ENCODE measurements around the gene FRAT2. TPM values are rescaled to one million over a fixed set of nuclear protein-coding genes. Genes with fewer than 3 reads are reported as not detected.

The FRAT2 gene
- total and polyA plus RNA-seq, 4 donors, result 8.1 to 11.6 (median 10.9) TPM

DNA sequence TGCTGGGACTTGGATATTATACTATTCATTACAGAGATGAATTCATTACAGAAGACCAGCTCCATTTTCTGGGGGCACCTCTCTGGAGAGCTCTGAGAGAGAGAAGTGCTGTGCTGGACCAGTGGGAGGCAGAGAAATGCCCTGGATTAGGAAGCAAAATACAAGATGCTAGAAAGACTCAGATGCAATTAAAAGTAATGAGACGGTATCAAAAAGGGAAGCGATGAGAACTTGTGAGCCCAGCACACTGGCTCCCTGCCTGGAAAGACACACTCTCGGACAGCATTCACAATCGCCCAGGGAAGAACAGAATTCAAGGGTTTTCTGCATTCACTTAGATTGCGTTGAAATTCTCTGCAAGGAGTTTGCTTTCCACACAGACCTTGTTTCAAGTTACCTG, 3.5 kb upstream of the FRAT2 start:
- 17% methylated on average over 5 of the region's 5 CpGs for WGBS (ENCODE audit: insufficient coverage)
- H3K36me3 ChIP-seq (ENCODE audit: control insufficient read depth, insufficient read depth, low read length), result no peaks in the 10 kb centered on the region
- H3K9me3 ChIP-seq (ENCODE audit: control insufficient read depth, insufficient read depth, low read length), result no peaks in the 10 kb centered on the region
- peak in 2 of 6 donors; percentile 32 to 77 for DNase-seq (ENCODE audit: low read depth in 4 of 6, low spot score in 6 of 6)
- H3K4me3 ChIP-seq (ENCODE audit: low read depth, low read length), result no peak overlapping the region
- H3K27me3 ChIP-seq (ENCODE audit: control insufficient read depth, insufficient read depth, low read length), result peaks cover 15% of the 10 kb centered on the region
- H3K27ac ChIP-seq (ENCODE audit: low read depth, low read length), result no peak overlapping the region
- H3K4me1 ChIP-seq (ENCODE audit: control insufficient read depth, insufficient read depth, low read length), result peaks cover 16% of the 10 kb centered on the region

DNA sequence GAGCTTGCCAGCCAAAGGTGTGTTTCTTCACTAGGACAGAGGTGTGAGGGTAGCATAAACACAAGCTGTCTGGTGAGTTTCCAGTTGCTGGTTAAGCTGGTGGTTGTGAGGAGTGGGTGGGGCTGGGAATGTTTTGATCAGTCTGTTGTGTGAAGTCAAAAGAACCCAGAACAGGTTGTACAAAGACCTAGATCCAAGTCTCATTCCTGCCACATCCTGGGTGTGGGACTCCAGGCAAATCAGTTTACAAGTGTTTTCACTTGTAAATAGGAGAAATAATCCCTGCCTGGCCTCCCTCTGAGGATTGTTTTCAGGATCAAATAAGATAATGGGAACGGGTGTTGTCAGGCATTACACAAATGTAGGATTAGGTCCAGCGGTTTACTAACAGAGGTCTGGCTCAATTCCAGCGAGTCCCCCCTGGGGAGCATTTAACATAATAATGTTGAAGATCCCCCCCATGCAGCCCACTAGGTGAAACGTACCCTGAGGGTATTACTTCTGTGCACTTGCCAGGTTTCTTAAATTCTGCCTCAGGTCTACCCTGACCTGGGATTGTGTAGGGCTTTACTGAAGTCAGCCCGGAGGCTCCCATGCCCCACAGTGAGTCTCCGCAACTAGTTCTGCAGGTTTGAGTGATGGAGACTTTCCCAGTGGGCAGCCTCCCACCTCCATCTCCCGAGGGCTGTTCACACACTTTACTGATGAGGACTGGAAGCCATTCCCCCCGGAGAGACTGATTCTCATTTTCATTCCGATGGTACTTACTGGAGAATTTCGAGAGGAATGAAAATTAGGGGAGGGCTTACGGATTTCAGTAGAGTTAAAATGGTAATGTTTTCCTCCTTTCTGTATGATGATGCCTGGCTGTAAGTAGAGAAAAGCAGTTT, 2.7 kb upstream of the FRAT2 start:
- peaks cover 15% of the 10 kb centered on the region for H3K27me3 ChIP-seq (ENCODE audit: control insufficient read depth, insufficient read depth, low read length)
- H3K4me3 ChIP-seq (ENCODE audit: low read depth, low read length), result no peak overlapping the region
- 22% methylated on average over 3 of the region's 11 CpGs for WGBS (ENCODE audit: insufficient coverage)
- H3K27ac ChIP-seq (ENCODE audit: low read depth, low read length), result no peak overlapping the region
- peaks cover 21% of the 10 kb centered on the region for H3K4me1 ChIP-seq (ENCODE audit: control insufficient read depth, insufficient read depth, low read length)
- DNase-seq (ENCODE audit: low read depth in 4 of 6, low spot score in 6 of 6), result peak in 2 of 6 donors; percentile 28 to 84
- no peaks in the 10 kb centered on the region for H3K9me3 ChIP-seq (ENCODE audit: control insufficient read depth, insufficient read depth, low read length)
- H3K36me3 ChIP-seq (ENCODE audit: control insufficient read depth, insufficient read depth, low read length), result no peaks in the 10 kb centered on the region

DNA sequence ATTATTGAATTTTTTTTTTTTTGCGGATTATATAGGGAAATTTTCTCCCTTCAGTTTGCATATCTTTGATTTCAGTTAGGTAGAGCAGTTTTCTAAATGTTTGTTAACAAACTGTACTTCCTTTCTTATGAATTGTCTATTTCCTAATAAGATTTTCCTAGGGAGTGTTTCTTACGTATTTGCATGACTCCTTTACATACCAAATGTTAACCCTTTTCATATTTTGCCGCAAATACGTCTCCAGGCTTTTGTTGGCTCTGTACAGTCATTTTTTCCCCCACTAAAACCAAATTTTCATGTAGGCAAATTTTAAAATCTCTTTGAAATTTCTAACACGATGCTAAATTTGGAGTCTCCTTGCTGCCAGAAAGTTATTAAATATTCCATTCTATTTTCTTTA, 1.9 kb upstream of the FRAT2 start:
- H3K27me3 ChIP-seq (ENCODE audit: control insufficient read depth, insufficient read depth, low read length), result peaks cover 15% of the 10 kb centered on the region
- no peaks in the 10 kb centered on the region for H3K9me3 ChIP-seq (ENCODE audit: control insufficient read depth, insufficient read depth, low read length)
- DNase-seq (ENCODE audit: low read depth in 4 of 6, low spot score in 6 of 6), result no peak
- H3K27ac ChIP-seq (ENCODE audit: low read depth, low read length), result no peak overlapping the region
- peaks cover 28% of the 10 kb centered on the region for H3K4me1 ChIP-seq (ENCODE audit: control insufficient read depth, insufficient read depth, low read length)
- peaks cover under 1% of the 10 kb centered on the region for H3K36me3 ChIP-seq (ENCODE audit: control insufficient read depth, insufficient read depth, low read length)
- no peak overlapping the region for H3K4me3 ChIP-seq (ENCODE audit: low read depth, low read length)
- WGBS (ENCODE audit: insufficient coverage), result no CpG with 5 or more reads among the region's 5 CpGs

DNA sequence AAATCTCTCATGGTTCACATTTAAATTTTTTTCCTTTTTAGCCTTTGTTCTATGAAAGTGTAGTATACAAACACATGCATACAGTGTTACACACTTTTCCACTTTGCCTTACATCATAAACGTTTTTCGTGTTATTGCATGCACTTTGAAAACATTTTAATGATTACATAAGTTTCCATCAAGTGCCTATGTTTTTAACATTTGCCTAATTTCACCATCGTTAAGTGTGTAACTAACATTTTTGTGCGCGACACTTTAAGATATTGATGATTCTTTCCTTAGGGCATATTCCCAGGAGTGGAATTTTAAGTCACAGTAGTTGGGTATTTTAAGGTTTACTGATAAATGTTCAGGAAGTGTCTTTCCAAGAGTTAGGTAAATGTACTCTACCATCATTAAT, 1.5 kb upstream of the FRAT2 start:
- no CpG with 5 or more reads among the region's 5 CpGs for WGBS (ENCODE audit: insufficient coverage)
- peaks cover 2% of the 10 kb centered on the region for H3K36me3 ChIP-seq (ENCODE audit: control insufficient read depth, insufficient read depth, low read length)
- H3K4me3 ChIP-seq (ENCODE audit: low read depth, low read length), result no peak overlapping the region
- H3K4me1 ChIP-seq (ENCODE audit: control insufficient read depth, insufficient read depth, low read length), result peaks cover 31% of the 10 kb centered on the region
- H3K9me3 ChIP-seq (ENCODE audit: control insufficient read depth, insufficient read depth, low read length), result no peaks in the 10 kb centered on the region
- H3K27ac ChIP-seq (ENCODE audit: low read depth, low read length), result no peak overlapping the region
- DNase-seq (ENCODE audit: low read depth in 4 of 6, low spot score in 6 of 6), result peak in 2 of 6 donors; percentile 9 to 16
- H3K27me3 ChIP-seq (ENCODE audit: control insufficient read depth, insufficient read depth, low read length), result peaks cover 15% of the 10 kb centered on the region

DNA sequence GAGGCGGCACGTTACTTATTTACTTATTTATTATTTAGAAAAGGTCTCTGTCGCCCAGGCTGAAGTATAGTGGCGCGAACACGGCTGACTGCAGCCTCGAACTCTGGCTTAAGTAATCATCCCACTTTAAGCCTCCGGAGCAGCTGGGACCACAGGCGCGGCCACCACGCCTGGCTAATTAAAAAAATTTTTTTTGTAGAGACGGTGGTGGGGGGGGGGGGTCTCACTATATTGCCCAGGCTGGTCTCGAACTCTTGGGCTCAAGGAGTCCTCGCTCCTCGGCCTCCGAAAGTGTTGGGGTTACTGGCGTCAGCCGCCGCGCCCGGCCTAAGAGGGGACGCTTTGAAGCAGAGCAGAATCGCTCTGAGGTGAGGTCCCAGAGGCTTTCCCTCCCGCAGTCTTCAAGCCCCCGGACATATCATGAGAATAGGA, 675 bp upstream of the FRAT2 start:
- Histone ChIP-seq H3K36me3 (ENCODE audit: control insufficient read depth, insufficient read depth, low read length) (peaks cover 2% of the 10 kb centered on the region), H3K27me3 (ENCODE audit: control insufficient read depth, insufficient read depth, low read length) (peaks cover 15% of the 10 kb centered on the region), H3K27ac (ENCODE audit: low read depth, low read length) (no peak overlapping the region), H3K4me3 (ENCODE audit: low read depth, low read length) (peak overlapping the region; percentile 67), H3K4me1 (ENCODE audit: control insufficient read depth, insufficient read depth, low read length) (peaks cover 31% of the 10 kb centered on the region), H3K9me3 (ENCODE audit: control insufficient read depth, insufficient read depth, low read length) (no peaks in the 10 kb centered on the region)
- 4% methylated on average over 20 of the region's 25 CpGs for WGBS (ENCODE audit: insufficient coverage)
- DNase-seq (ENCODE audit: low read depth in 4 of 6, low spot score in 6 of 6), result no peak

DNA sequence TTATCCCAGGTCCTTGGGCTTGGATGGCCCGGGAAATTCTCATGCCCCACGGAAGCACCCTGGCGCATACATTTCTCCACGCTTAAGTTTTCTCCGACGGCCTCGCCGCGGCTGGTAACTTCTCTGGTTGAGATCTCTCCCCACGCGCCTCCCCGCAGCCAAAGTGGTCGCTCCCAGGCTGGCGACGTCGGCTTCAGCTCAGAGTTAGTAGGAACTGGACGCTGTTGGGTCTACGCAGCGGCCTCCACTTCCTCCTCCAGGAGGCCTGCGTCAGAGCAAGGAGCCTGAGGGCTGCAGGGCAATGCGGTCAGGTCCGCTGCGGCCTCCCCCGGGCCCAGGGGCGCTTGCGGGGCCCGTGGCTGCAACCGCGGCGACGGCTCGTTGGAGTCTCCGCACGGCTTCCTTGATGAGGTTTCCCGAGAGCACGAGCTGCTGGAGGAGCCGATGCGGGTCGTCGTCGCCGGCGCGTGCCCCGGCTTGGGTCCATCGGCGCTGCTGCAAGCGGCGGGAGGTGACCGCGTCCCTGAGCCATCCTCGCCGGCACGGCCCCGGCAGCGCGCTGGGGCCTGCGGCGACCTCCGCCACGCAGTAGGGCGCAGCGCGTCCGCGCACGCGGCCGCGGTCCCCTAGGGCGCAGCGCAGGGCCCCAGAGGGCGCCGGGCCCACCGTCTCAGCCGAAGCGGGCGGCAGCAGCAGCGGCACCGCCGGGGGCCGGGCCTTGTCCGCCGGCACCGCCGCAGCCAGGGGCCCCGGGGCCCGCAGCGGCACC, 744 bp downstream of the FRAT2 start:
- Histone ChIP-seq H3K9me3 (ENCODE audit: control insufficient read depth, insufficient read depth, low read length) (no peaks in the 10 kb centered on the region), H3K36me3 (ENCODE audit: control insufficient read depth, insufficient read depth, low read length) (peaks cover 4% of the 10 kb centered on the region), H3K27ac (ENCODE audit: low read depth, low read length) (no peak overlapping the region), H3K4me1 (ENCODE audit: control insufficient read depth, insufficient read depth, low read length) (peaks cover 31% of the 10 kb centered on the region), H3K4me3 (ENCODE audit: low read depth, low read length) (peak overlapping the region; percentile 67), H3K27me3 (ENCODE audit: control insufficient read depth, insufficient read depth, low read length) (peaks cover 15% of the 10 kb centered on the region)
- WGBS (ENCODE audit: insufficient coverage), result under 1% methylated on average over 89 of the region's 89 CpGs
- DNase-seq (ENCODE audit: low read depth in 4 of 6, low spot score in 6 of 6), result peak in 1 of 6 donors; percentile 60

DNA sequence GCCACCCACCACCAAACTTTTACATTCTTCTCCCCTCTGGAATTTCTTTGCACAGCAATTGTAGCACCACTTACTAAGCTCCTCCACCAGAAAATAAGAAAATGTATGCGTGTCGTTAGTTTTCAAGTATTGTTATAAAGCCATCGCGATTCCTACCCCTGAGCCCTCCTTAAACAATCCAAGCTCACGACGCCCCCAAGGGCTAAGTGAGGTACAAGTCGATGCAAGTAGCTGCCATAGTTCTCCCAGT, 1.3 kb downstream of the FRAT2 start:
- WGBS (ENCODE audit: insufficient coverage), result 0% methylated on average over 5 of the region's 7 CpGs
- DNase-seq (ENCODE audit: low read depth in 4 of 6, low spot score in 6 of 6), result peak in 3 of 6 donors; percentile 35 to 79 (median 68)
- no peak overlapping the region for H3K27ac ChIP-seq (ENCODE audit: low read depth, low read length)
- peaks cover 31% of the 10 kb centered on the region for H3K4me1 ChIP-seq (ENCODE audit: control insufficient read depth, insufficient read depth, low read length)
- H3K36me3 ChIP-seq (ENCODE audit: control insufficient read depth, insufficient read depth, low read length), result peaks cover 4% of the 10 kb centered on the region
- H3K27me3 ChIP-seq (ENCODE audit: control insufficient read depth, insufficient read depth, low read length), result peaks cover 15% of the 10 kb centered on the region
- peak overlapping the region; percentile 58 for H3K4me3 ChIP-seq (ENCODE audit: low read depth, low read length)
- H3K9me3 ChIP-seq (ENCODE audit: control insufficient read depth, insufficient read depth, low read length), result no peaks in the 10 kb centered on the region

DNA sequence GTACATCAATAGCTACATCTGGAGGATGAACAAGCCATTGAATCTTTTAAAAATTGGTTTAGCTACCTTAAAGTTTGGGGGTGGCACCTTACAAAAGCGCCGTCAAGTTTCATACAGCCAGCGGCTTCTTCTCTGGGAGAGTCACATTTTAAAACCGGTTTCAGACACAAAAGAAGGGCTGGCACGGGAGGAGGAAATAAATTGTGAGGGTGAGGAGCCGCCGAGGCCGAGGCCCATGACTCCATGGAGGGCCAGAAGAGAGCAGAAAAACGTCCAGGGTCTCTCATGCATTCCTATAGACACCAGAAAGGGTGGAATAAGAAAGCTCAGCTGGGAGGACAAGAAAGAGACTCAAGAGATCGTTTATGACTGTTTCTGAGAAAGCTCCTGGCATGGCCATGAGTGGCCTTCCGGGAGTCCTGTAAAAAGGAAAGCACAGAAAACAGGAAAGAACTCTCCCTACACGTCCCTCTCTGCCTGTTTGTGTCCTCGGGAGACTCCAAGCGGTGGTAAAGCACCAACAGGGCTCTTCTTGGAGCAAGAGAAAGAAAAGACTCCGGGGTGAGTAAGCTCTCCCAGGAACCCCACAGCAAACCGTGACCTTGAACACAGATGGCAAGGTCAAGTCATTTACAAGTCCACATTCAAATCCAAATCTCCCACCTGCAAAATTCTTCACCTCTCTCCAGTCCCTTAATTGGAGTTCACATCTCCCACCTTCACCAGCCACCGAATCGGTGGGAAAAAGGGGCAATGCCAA, 1.8 kb downstream of the FRAT2 start:
- peaks cover 4% of the 10 kb centered on the region for H3K36me3 ChIP-seq (ENCODE audit: control insufficient read depth, insufficient read depth, low read length)
- WGBS (ENCODE audit: insufficient coverage), result 9% methylated on average over 16 of the region's 18 CpGs
- H3K27ac ChIP-seq (ENCODE audit: low read depth, low read length), result peak overlapping the region; percentile 48
- H3K9me3 ChIP-seq (ENCODE audit: control insufficient read depth, insufficient read depth, low read length), result no peaks in the 10 kb centered on the region
- peaks cover 31% of the 10 kb centered on the region for H3K4me1 ChIP-seq (ENCODE audit: control insufficient read depth, insufficient read depth, low read length)
- peak overlapping the region; percentile 58 for H3K4me3 ChIP-seq (ENCODE audit: low read depth, low read length)
- DNase-seq (ENCODE audit: low read depth in 4 of 6, low spot score in 6 of 6), result peak in 4 of 6 donors; percentile 40 to 82 (median 60)
- peaks cover 15% of the 10 kb centered on the region for H3K27me3 ChIP-seq (ENCODE audit: control insufficient read depth, insufficient read depth, low read length)

DNA sequence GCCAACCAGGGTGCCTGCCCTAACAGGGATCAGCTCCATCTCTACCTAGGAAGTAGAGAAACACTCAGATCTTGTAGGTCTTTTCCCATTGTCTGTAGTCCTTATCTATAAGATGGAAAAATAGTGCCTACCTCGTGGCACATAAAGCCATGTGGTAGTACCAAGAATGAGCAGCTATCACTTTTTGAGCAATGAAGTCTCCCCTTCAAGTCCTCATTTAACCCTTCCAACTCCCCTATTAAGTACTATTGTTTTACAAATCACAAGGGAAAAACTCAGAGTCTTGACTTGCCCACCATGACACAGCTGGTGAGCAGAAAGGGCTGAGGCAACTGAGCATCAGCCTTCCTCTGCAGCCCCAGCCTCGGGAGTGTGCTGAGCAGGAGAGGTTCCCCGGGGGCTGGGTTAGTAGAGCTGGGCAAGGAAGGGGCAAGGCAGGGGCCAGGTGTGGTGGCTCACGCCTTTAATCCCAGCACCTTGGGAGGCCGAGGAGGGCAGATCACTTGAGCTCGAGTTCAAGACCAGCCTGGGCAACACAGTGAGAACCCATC, 3.3 kb downstream of the FRAT2 start:
- WGBS (ENCODE audit: insufficient coverage), result 71% methylated on average over 2 of the region's 6 CpGs
- H3K4me3 ChIP-seq (ENCODE audit: low read depth, low read length), result no peak overlapping the region
- peaks cover 31% of the 10 kb centered on the region for H3K4me1 ChIP-seq (ENCODE audit: control insufficient read depth, insufficient read depth, low read length)

More for the DNA sequence above, 3.3 kb downstream of the FRAT2 start:
- Histone ChIP-seq H3K9me3 (ENCODE audit: control insufficient read depth, insufficient read depth, low read length) (no peaks in the 10 kb centered on the region), H3K27ac (ENCODE audit: low read depth, low read length) (no peak overlapping the region), H3K36me3 (ENCODE audit: control insufficient read depth, insufficient read depth, low read length) (peaks cover 4% of the 10 kb centered on the region), H3K27me3 (ENCODE audit: control insufficient read depth, insufficient read depth, low read length) (peaks cover 10% of the 10 kb centered on the region)
- no peak for DNase-seq (ENCODE audit: low read depth in 4 of 6, low spot score in 6 of 6)
